Peyer's patch (tissue), 4 donors: Measurements from ENCODE around the gene VSIG4.

Source experiments
- CTCF ChIP-seq, 6 experiments: fragments of 450-650 bp in 4 of 6; fragments of 200-600 bp in 2 of 6; sonication (generic) in 1 of 6; IDR thresholded peaks; one replicate each; pipeline ENCODE4 v1.5.1; 2017 to 2019; ENCODE audit warnings: antibody characterized with exemption in 6 of 6, mild to moderate bottlenecking in 3 of 6, moderate library complexity in 1 of 6
- POLR2A ChIP-seq, 2 donors: fragments of 450-650 bp; IDR thresholded peaks; one replicate each; pipeline ENCODE4 v1.5.1; 2017; ENCODE audit warnings: antibody characterized with exemption in 2 of 2, mild to moderate bottlenecking in 2 of 2, moderate library complexity in 2 of 2

GRCh38 chrX:66035667-66036066 lies 4.2 kb downstream of the VSIG4 start:
- TF ChIP-seq CTCF (IDR thresholded peaks at IDR 0.05) (no peak), POLR2A (IDR thresholded peaks at IDR 0.05) (no peak)
